Tibial nerve (tissue), 4 donors: ENCODE measurements around the gene MBD1.

Experiments
- CTCF ChIP-seq, 5 experiments: fragments of 200-600 bp in 3 of 5; fragments of 450-650 bp in 2 of 5; sonication (generic) in 3 of 5; IDR thresholded peaks; one replicate each; pipeline ENCODE4 v1.5.1; 2016 to 2019; ENCODE audit warnings: antibody characterized with exemption in 5 of 5, mild to moderate bottlenecking in 3 of 5, moderate library complexity in 2 of 5
- EP300 ChIP-seq, 2 donors: sonication (generic); formaldehyde crosslinking; IDR thresholded peaks; one replicate each; pipeline ENCODE4 v1.6.1; 2017; ENCODE audit warnings: antibody characterized with exemption in 2 of 2, mild to moderate bottlenecking in 1 of 2
- POLR2A ChIP-seq, 2 donors: fragments of 450-650 bp; IDR thresholded peaks; one replicate each; pipeline ENCODE4 v1.6.1; 2017; ENCODE audit warnings: antibody characterized with exemption in 2 of 2, mild to moderate bottlenecking in 2 of 2, moderate library complexity in 2 of 2

GRCh38 chr18:50310080-50310479 lies 28.8 kb upstream of the MBD1 start:
- TF ChIP-seq CTCF (IDR thresholded peaks at IDR 0.05): no peak
- no peak for TF ChIP-seq POLR2A (IDR thresholded peaks at IDR 0.05)
- TF ChIP-seq EP300 (IDR thresholded peaks at IDR 0.05): no peak
